Hepatocyte (in vitro differentiated cells): ENCODE data around the gene TMEM270. TPM values are rescaled to one million over a fixed set of nuclear protein-coding genes. Genes with fewer than 3 reads are reported as not detected.

Experiments
- DNase-seq: peaks from one replicate; pipeline ENCODE4 v3.0.0-alpha.2; 2016; ENCODE audit warnings: low spot score
- H2AFZ ChIP-seq: fragments of 200-600 bp; sonication (generic); 2 replicates; pipeline ENCODE4 v1.6.0; 2016; ENCODE audit warnings: antibody characterized with exemption, mild to moderate bottlenecking
- H3K27ac ChIP-seq: fragments of 200-600 bp; sonication (generic); 2 replicates; pipeline ENCODE4 v1.5.1; 2016; ENCODE audit warnings: mild to moderate bottlenecking
- H3K27me3 ChIP-seq: fragments of 200-600 bp; sonication (generic); 2 replicates; pipeline ENCODE4 v1.6.1; 2016
- H3K36me3 ChIP-seq: fragments of 200-600 bp; sonication (generic); replicated peaks from 2 replicates; pipeline ENCODE4 v1.5.1; 2016; ENCODE audit warnings: low read depth; ENCODE audit not compliant: insufficient read depth
- H3K4me1 ChIP-seq: fragments of 200-600 bp; sonication (generic); 2 replicates; pipeline ENCODE4 v1.5.1; 2016; ENCODE audit warnings: mild to moderate bottlenecking, moderate library complexity; ENCODE audit not compliant: insufficient read depth
- H3K4me2 ChIP-seq: fragments of 200-600 bp; sonication (generic); 2 replicates; pipeline ENCODE4 v1.6.0; 2016
- H3K4me3 ChIP-seq: fragments of 200-600 bp; sonication (generic); 2 replicates; pipeline ENCODE4 v1.5.1; 2016; ENCODE audit warnings: mild to moderate bottlenecking
- H3K79me2 ChIP-seq: fragments of 200-600 bp; sonication (generic); 2 replicates; pipeline ENCODE4 v1.6.0; 2017; ENCODE audit warnings: mild to moderate bottlenecking
- H3K9me2 ChIP-seq: fragments of 200-600 bp; sonication (generic); replicated peaks from 2 replicates; pipeline ENCODE4 v1.6.0; 2017; ENCODE audit warnings: mild to moderate bottlenecking; ENCODE audit not compliant: insufficient read depth
- H3K9me3 ChIP-seq: fragments of 200-600 bp; sonication (generic); 2 replicates; pipeline ENCODE4 v1.5.1; 2016; ENCODE audit warnings: low read depth, mild to moderate bottlenecking
- H4K20me1 ChIP-seq: fragments of 200-600 bp; sonication (generic); 2 replicates; pipeline ENCODE4 v1.6.0; 2016; ENCODE audit warnings: mild to moderate bottlenecking; ENCODE audit not compliant: insufficient read depth, poor library complexity, severe bottlenecking
- CTCF ChIP-seq: fragments of 200-600 bp; sonication (generic); IDR thresholded peaks from 2 replicates; pipeline ENCODE4 v1.5.1; 2016; ENCODE audit warnings: antibody characterized with exemption, mild to moderate bottlenecking; ENCODE audit not compliant: poor library complexity
- EZH2 ChIP-seq: fragments of 200-600 bp; sonication (generic); IDR thresholded peaks from 2 replicates; pipeline ENCODE4 v1.6.1; 2016; ENCODE audit warnings: antibody characterized with exemption, mild to moderate bottlenecking, borderline replicate concordance
- EZH2phosphoT487 ChIP-seq: fragments of 200-600 bp; sonication (generic); IDR thresholded peaks from one replicate; pipeline ENCODE4 v1.6.1; 2018; ENCODE audit warnings: antibody characterized with exemption, mild to moderate bottlenecking, low read depth, moderate library complexity; ENCODE audit not compliant: unreplicated experiment, severe bottlenecking
- WGBS: methylation state at CpG from one replicate; pipeline ENCODE4 v1.1.6; 2016; ENCODE audit warnings: low lambda C conversion rate; ENCODE audit errors: missing lambda C conversion rate; 5-methylcytosine and 5-hydroxymethylcytosine counted together
- polyA plus RNA-seq: library from polyadenylated mRNA; unstranded; fragments of >200 nt; fragmentation: Nextera tagmentation; extraction: Ambion mirVana; gene quantifications from 2 replicates; pipeline ENCODE4 v1.2.1, GENCODE V29; 2016
- total RNA-seq: library from RNA; depleted of rRNA; stranded (reverse); fragments of >200 nt; gene quantifications from 2 replicates; pipeline ENCODE4 v1.2.3, GENCODE V29; 2014

Gene TMEM270
- total and polyA plus RNA-seq, 2 experiments from 2014 or later = 0.47 to 1.1 TPM

DNA sequence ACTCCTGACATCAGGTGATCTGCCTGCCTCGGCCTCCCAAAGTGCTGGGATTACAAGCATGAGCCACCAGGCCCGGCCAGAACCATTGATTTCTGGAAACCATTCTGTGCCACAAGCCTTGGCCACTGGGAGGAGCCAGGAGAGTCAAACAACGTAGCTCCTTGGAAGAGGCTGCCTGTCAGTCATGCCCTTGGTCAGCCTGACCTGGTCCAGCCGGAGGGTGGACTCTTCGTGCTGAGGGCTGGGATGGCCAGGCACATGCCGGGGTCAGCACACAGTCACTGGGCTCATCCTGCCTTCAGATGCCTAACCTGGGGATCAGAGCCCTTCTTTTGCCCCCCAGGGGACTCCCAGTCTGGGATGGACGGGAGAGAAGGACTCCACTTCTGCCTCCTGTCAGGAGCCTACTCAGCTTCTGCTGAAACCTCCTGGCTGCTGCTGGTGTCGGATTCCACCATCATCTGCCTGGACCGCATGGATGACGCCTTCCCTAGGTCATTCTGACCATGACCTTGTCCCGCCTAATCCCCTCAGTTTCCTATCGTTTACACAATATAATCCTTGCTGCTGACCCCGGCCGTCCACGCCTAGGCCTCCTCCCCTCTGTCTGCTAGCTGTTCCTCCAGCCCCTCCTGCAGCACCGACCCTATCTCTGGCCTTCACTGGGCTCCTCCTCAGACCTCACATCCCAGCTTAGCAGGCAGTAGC lies 30.4 kb downstream of the TMEM270 start:
- TF ChIP-seq CTCF = no peak
- H3K27me3 ChIP-seq = no peaks in the 10 kb centered on the region

GRCh38 chr7:73892003-73892999 lies 31.3 kb downstream of the TMEM270 start:
- Histone ChIP-seq H4K20me1 (no peaks in the 10 kb centered on the region), H3K4me1 (no peaks in the 10 kb centered on the region), H3K79me2 (no peaks in the 10 kb centered on the region), H3K9me3 (no peaks in the 10 kb centered on the region), H3K4me2 (no peak overlapping the region), H3K4me3 (no peak overlapping the region), H3K27ac (no peak overlapping the region), H3K9me2 (no peaks in the 10 kb centered on the region), H2AFZ (no peak overlapping the region), H3K27me3 (no peaks in the 10 kb centered on the region), H3K36me3 (no peaks in the 10 kb centered on the region)
- peak; percentile 23 for DNase-seq
- TF ChIP-seq EZH2 = no peak
- no peak for TF ChIP-seq CTCF
- TF ChIP-seq EZH2phosphoT487 = no peak
- WGBS = 75% methylated on average over 11 of the region's 11 CpGs

More for the DNA sequence above, 30.4 kb downstream of the TMEM270 start:
- Histone ChIP-seq H3K4me3 (no peak overlapping the region), H3K27ac (no peak overlapping the region), H3K79me2 (no peaks in the 10 kb centered on the region), H3K4me1 (peaks cover 9% of the 10 kb centered on the region), H3K9me2 (no peaks in the 10 kb centered on the region), H4K20me1 (no peaks in the 10 kb centered on the region), H3K4me2 (no peak overlapping the region), H2AFZ (no peak overlapping the region), H3K9me3 (no peaks in the 10 kb centered on the region), H3K36me3 (no peaks in the 10 kb centered on the region)
- DNase-seq = peak; percentile 7
- 69% methylated on average over 16 of the region's 16 CpGs for WGBS

DNA sequence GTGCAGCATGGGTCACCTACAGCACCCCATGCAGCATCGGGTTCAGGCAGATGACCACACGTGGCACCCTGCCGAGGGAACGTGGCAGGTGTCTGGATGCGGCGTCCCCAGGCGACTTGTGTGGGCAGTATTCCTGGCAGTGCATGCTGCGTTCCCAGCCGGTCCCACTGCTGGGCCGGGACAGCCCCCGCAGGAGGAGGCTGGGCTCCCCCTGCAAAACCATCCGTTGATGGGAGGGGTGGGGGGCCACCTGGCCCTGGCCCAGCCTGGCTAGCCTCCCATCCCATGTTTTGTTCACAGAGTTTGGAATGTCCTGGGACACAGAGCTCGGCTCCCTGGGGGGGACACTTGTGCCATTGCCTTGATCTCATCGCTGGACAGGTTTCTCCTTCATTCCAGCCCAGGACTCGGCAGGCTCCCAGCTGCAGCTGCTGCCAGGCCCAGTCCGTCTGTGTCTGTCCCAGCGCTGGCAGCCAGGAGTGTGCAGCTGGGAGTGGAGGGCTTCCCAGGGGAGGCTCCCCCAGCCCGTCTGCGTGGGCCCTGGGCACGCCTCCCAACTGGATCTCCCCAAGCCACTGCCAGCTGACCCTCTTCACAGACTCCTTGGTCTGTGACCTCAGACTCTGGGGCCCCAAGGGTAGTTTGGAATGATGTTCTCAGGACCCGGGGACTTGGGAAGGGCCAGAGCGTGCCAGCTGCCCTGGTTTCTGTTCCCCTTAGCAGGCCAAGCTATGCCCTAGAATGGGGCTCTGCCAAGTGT lies 32.6 kb downstream of the TMEM270 start:
- H3K36me3 ChIP-seq = no peaks in the 10 kb centered on the region
- no peak overlapping the region for H3K4me3 ChIP-seq
- no peaks in the 10 kb centered on the region for H3K27me3 ChIP-seq
- no peak overlapping the region for H3K4me2 ChIP-seq
- H3K4me1 ChIP-seq = no peaks in the 10 kb centered on the region
- no peaks in the 10 kb centered on the region for H3K9me3 ChIP-seq
- H3K27ac ChIP-seq = no peak overlapping the region
- TF ChIP-seq EZH2phosphoT487 (no peak), EZH2 (no peak), CTCF (no peak)
- DNase-seq = no peak
- no peaks in the 10 kb centered on the region for H4K20me1 ChIP-seq
- 89% methylated on average over 22 of the region's 22 CpGs for WGBS
- H3K79me2 ChIP-seq = no peaks in the 10 kb centered on the region
- no peaks in the 10 kb centered on the region for H3K9me2 ChIP-seq
- H2AFZ ChIP-seq = no peak overlapping the region
